ENCODE data around the gene DOK3.

DOK3 gene

DNA sequence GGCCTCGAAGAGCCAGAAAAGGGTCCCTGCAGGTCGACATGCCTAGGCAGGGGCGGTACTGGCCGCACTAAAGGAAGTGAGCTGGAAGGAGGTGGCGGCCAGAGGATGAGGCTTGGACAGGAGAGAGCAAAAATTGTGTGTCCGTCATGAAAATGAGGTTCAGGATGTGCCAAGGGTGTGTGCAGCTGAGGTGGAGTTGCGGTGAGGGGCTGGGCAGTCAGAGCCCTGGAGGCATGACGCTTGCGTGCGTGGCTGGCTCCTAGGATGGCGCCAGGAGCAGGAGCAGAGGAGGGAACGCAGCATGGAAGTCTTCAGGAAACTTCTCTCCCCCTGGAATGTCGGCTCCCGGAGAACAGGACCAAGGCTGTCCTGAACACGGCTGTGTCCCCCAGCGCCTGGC lies 6.7 kb downstream of the DOK3 start:
- WGBS = 86% methylated on average over 16 of the region's 16 CpGs

DNA sequence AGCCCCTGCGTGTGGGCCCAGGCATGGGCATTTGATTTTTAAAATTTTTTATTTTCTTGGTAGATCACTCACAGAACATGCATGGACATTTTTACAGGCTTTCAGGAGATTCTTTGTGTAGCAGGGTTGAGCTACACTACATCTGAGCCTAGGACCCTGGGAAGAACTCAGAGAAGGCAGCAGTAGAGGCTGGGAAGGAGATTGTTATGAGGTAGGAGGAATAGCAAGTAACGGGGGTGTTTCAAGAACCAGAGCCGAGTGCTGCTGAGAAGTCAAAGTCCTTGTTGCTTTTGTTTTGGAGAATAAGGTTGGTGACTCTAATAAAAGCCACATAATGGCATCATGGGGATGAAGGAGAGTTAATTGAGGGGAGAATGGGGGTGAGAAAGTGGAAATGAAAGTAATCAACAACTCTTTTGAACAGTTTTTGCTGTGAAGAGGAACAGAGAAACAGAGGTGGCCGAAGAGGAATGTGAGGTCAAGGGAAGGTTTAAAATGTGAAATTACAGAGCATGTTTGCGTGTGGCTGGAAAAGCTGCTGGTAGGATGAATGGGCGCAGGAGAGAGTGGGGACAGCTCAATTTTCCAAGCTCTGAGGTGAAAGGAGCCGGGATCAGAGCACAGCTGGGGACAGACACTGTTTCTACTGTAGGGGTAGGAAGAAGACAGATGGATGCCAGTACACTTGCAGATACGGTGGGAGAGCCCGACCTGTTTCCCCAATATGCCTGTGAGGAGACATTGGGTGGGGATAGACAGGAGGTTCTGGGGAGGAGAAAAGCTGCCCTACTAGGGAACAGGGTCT lies 7.5 kb downstream of the DOK3 start:
- 65% methylated on average over 9 of the region's 9 CpGs for WGBS

More for the DNA sequence above, 6.7 kb downstream of the DOK3 start:
- Histone ChIP-seq H3K79me1 (replicated peaks; ENCODE audit: low read length, poor library complexity, severe bottlenecking) (peaks cover 7% of the 10 kb centered on the region), H2AFZ (ENCODE audit: low read depth, low read length) (no peak overlapping the region), H2BK15ac (ENCODE audit: low read depth, poor library complexity, severe bottlenecking) (no peak overlapping the region), H2BK12ac (ENCODE audit: low read length in 2 of 2) (no peak overlapping the region), H3K27me3 (ENCODE audit: control insufficient read depth in 1 of 2, insufficient read depth in 1 of 2, low read length in 2 of 2) (no peaks in the 10 kb centered on the region), H3K9ac (ENCODE audit: low read length) (no peak overlapping the region), H3K4ac (ENCODE audit: low read depth in 1 of 2, low read length in 2 of 2) (no peak overlapping the region), H3K36me3 (ENCODE audit: control insufficient read depth in 1 of 2, insufficient read depth in 2 of 2, low read depth in 1 of 2, low read length in 2 of 2) (peaks cover 0 to 28% of the 10 kb centered on the region in 2 experiments), H3K14ac (ENCODE audit: low read length in 2 of 2) (no peak overlapping the region), H2AK5ac (ENCODE audit: low read length, severe bottlenecking) (no peak overlapping the region), H3K4me3 (ENCODE audit: insufficient read depth in 1 of 2, low read depth in 1 of 2, low read length in 2 of 2) (no peak overlapping the region), H3K4me1 (ENCODE audit: control insufficient read depth, insufficient read depth, low read depth, low read length) (peaks cover 18% of the 10 kb centered on the region), H3K18ac (ENCODE audit: low read depth in 1 of 2, low read length in 2 of 2) (peak overlapping the region in 1 of 2 experiments; percentile 43), H4K8ac (ENCODE audit: low read length) (no peak overlapping the region), H2BK5ac (ENCODE audit: low read depth, low read length, poor library complexity, severe bottlenecking) (no peak overlapping the region), H4K91ac (ENCODE audit: low read length) (peak overlapping the region; percentile 21), H3K23ac (ENCODE audit: low read length in 2 of 2) (no peak overlapping the region), H3K9me3 (ENCODE audit: control insufficient read depth, low read length) (no peaks in the 10 kb centered on the region), H3K4me2 (ENCODE audit: low read length, poor library complexity, severe bottlenecking) (no peak overlapping the region), H2BK120ac (ENCODE audit: low read depth, low read length) (no peak overlapping the region), H3K27ac (ENCODE audit: low read length, poor library complexity, severe bottlenecking) (no peak overlapping the region)
- DNase-seq = no peak

DNA sequence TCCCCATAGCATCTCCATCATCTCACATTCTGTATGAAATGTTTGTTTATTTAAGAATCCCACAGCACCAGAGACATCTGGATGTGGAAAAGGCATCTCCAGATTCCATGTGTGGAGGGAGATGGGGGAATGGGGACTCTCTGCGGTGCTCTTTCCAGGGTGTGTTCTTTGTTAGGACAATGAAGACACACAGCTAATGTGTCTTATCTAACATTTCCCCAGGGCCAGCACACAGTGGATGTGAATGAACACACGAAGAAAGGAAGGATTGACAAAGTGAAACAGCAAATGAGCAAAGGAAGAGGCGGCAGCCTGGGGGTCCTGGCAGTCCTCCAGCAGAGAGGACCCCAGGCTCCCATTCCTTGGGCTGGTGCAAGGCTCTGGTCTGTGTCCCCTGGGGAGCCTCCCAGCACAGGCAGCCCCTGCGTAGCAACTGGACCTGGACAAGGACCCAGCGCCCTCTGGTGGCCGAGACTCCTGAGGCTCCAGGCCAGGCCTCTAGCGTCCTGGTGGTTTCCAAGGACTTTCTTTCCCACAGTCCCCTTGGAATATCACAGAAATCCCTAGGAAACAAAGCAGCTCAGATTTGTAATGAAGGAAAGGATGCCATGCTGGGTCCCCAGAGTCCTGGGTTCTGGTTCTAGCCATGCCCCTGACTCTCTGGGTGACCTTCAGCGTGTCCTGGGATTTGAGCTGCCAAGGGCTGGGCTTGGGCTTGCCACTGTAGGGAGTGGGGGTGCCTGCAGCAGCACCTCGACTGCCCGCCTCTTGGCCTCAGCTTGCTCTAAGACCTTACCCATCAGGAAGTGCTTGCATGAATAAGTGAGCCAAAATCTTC lies 8.7 kb downstream of the DOK3 start:
- Histone ChIP-seq H2BK120ac (ENCODE audit: low read depth, low read length) (no peak overlapping the region), H3K14ac (ENCODE audit: low read length in 2 of 2) (no peak overlapping the region), H2AK5ac (ENCODE audit: low read length, severe bottlenecking) (no peak overlapping the region), H3K4ac (ENCODE audit: low read depth in 1 of 2, low read length in 2 of 2) (peak overlapping the region in 1 of 2 experiments; percentile 63), H2BK12ac (ENCODE audit: low read length in 2 of 2) (peak overlapping the region; percentile 18 to 76), H3K23ac (ENCODE audit: low read length in 2 of 2) (no peak overlapping the region), H3K27ac (ENCODE audit: low read length, poor library complexity, severe bottlenecking) (peak overlapping the region; percentile 22), H2AFZ (ENCODE audit: low read depth, low read length) (peak overlapping the region; percentile 65), H3K9ac (ENCODE audit: low read length) (peak overlapping the region; percentile 55), H3K36me3 (ENCODE audit: control insufficient read depth in 1 of 2, insufficient read depth in 2 of 2, low read depth in 1 of 2, low read length in 2 of 2) (peaks cover 4 to 30% of the 10 kb centered on the region in 2 experiments), H3K18ac (ENCODE audit: low read depth in 1 of 2, low read length in 2 of 2) (peak overlapping the region in 1 of 2 experiments; percentile 41), H3K4me2 (ENCODE audit: low read length, poor library complexity, severe bottlenecking) (no peak overlapping the region), H4K91ac (ENCODE audit: low read length) (no peak overlapping the region), H3K79me1 (replicated peaks; ENCODE audit: low read length, poor library complexity, severe bottlenecking) (peaks cover 7% of the 10 kb centered on the region), H3K27me3 (ENCODE audit: control insufficient read depth in 1 of 2, insufficient read depth in 1 of 2, low read length in 2 of 2) (no peaks in the 10 kb centered on the region), H3K4me1 (ENCODE audit: control insufficient read depth, insufficient read depth, low read depth, low read length) (peaks cover 20% of the 10 kb centered on the region), H2BK15ac (ENCODE audit: low read depth, poor library complexity, severe bottlenecking) (no peak overlapping the region), H3K4me3 (ENCODE audit: insufficient read depth in 1 of 2, low read depth in 1 of 2, low read length in 2 of 2) (no peak overlapping the region), H2BK5ac (ENCODE audit: low read depth, low read length, poor library complexity, severe bottlenecking) (no peak overlapping the region), H4K8ac (ENCODE audit: low read length) (peak overlapping the region; percentile 36), H3K9me3 (ENCODE audit: control insufficient read depth, low read length) (no peaks in the 10 kb centered on the region)
- WGBS = 31% methylated on average over 10 of the region's 10 CpGs
- DNase-seq = peak; percentile 88

More for the DNA sequence above, 7.5 kb downstream of the DOK3 start:
- H3K4me1 ChIP-seq (ENCODE audit: control insufficient read depth, insufficient read depth, low read depth, low read length) = peaks cover 19% of the 10 kb centered on the region
- peak overlapping the region in 1 of 2 experiments; percentile 26 for H3K23ac ChIP-seq (ENCODE audit: low read length in 2 of 2)
- H3K27ac ChIP-seq (ENCODE audit: low read length, poor library complexity, severe bottlenecking) = no peak overlapping the region
- no peak overlapping the region for H2BK120ac ChIP-seq (ENCODE audit: low read depth, low read length)
- no peak overlapping the region for H3K4ac ChIP-seq (ENCODE audit: low read depth in 1 of 2, low read length in 2 of 2)
- no peak overlapping the region for H2AK5ac ChIP-seq (ENCODE audit: low read length, severe bottlenecking)
- no peak overlapping the region for H4K91ac ChIP-seq (ENCODE audit: low read length)
- no peak overlapping the region for H3K4me2 ChIP-seq (ENCODE audit: low read length, poor library complexity, severe bottlenecking)
- H4K8ac ChIP-seq (ENCODE audit: low read length) = no peak overlapping the region
- H2BK12ac ChIP-seq (ENCODE audit: low read length in 2 of 2) = no peak overlapping the region
- H2BK5ac ChIP-seq (ENCODE audit: low read depth, low read length, poor library complexity, severe bottlenecking) = no peak overlapping the region
- H2BK15ac ChIP-seq (ENCODE audit: low read depth, poor library complexity, severe bottlenecking) = no peak overlapping the region
- H3K4me3 ChIP-seq (ENCODE audit: insufficient read depth in 1 of 2, low read depth in 1 of 2, low read length in 2 of 2) = no peak overlapping the region
- H3K9me3 ChIP-seq (ENCODE audit: control insufficient read depth, low read length) = no peaks in the 10 kb centered on the region
- H3K9ac ChIP-seq (ENCODE audit: low read length) = peak overlapping the region; percentile 33
- no peak overlapping the region for H2AFZ ChIP-seq (ENCODE audit: low read depth, low read length)
- no peaks in the 10 kb centered on the region for H3K27me3 ChIP-seq (ENCODE audit: control insufficient read depth in 1 of 2, insufficient read depth in 1 of 2, low read length in 2 of 2)
- H3K36me3 ChIP-seq (ENCODE audit: control insufficient read depth in 1 of 2, insufficient read depth in 2 of 2, low read depth in 1 of 2, low read length in 2 of 2) = peaks cover 0 to 25% of the 10 kb centered on the region in 2 experiments
- no peak for DNase-seq
- no peak overlapping the region for H3K14ac ChIP-seq (ENCODE audit: low read length in 2 of 2)
- H3K79me1 ChIP-seq (replicated peaks; ENCODE audit: low read length, poor library complexity, severe bottlenecking) = peaks cover 7% of the 10 kb centered on the region
- H3K18ac ChIP-seq (ENCODE audit: low read depth in 1 of 2, low read length in 2 of 2) = no peak overlapping the region

DNA sequence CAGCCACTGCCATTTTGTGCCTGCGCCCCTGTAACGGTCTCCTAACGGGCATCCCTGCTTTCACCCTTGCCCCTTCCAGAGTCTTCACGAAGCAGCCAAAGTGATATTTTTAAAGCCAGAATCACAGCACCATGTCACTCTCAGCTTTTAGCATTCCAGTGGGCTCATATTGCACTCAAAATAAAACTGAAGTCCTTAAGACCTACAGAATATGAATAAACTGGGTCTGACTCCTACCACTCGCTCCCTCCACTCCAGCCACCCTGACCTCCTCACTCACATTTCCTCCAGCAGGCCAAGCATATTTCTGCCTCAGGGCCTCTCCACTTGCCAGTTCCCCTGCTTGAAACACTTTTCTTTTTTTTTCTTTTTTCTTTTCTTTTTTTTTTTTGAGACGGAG lies 9.8 kb downstream of the DOK3 start:
- Histone ChIP-seq H3K4me2 (ENCODE audit: low read length, poor library complexity, severe bottlenecking) (no peak overlapping the region), H3K23ac (ENCODE audit: low read length in 2 of 2) (peak overlapping the region in 1 of 2 experiments; percentile 61), H4K91ac (ENCODE audit: low read length) (peak overlapping the region; percentile 11), H3K27me3 (ENCODE audit: control insufficient read depth in 1 of 2, insufficient read depth in 1 of 2, low read length in 2 of 2) (no peaks in the 10 kb centered on the region), H2BK5ac (ENCODE audit: low read depth, low read length, poor library complexity, severe bottlenecking) (no peak overlapping the region), H3K9me3 (ENCODE audit: control insufficient read depth, low read length) (no peaks in the 10 kb centered on the region), H4K8ac (ENCODE audit: low read length) (no peak overlapping the region), H3K4me3 (ENCODE audit: insufficient read depth in 1 of 2, low read depth in 1 of 2, low read length in 2 of 2) (no peak overlapping the region), H2BK120ac (ENCODE audit: low read depth, low read length) (no peak overlapping the region), H3K27ac (ENCODE audit: low read length, poor library complexity, severe bottlenecking) (no peak overlapping the region), H2BK12ac (ENCODE audit: low read length in 2 of 2) (no peak overlapping the region), H3K4ac (ENCODE audit: low read depth in 1 of 2, low read length in 2 of 2) (no peak overlapping the region), H2AFZ (ENCODE audit: low read depth, low read length) (no peak overlapping the region), H3K14ac (ENCODE audit: low read length in 2 of 2) (no peak overlapping the region), H2AK5ac (ENCODE audit: low read length, severe bottlenecking) (no peak overlapping the region), H3K4me1 (ENCODE audit: control insufficient read depth, insufficient read depth, low read depth, low read length) (peaks cover 27% of the 10 kb centered on the region), H3K18ac (ENCODE audit: low read depth in 1 of 2, low read length in 2 of 2) (no peak overlapping the region), H2BK15ac (ENCODE audit: low read depth, poor library complexity, severe bottlenecking) (no peak overlapping the region), H3K79me1 (replicated peaks; ENCODE audit: low read length, poor library complexity, severe bottlenecking) (peaks cover 7% of the 10 kb centered on the region), H3K9ac (ENCODE audit: low read length) (no peak overlapping the region), H3K36me3 (ENCODE audit: control insufficient read depth in 1 of 2, insufficient read depth in 2 of 2, low read depth in 1 of 2, low read length in 2 of 2) (peaks cover 8 to 33% of the 10 kb centered on the region in 2 experiments)
- 88% methylated on average over 6 of the region's 6 CpGs for WGBS
- DNase-seq = no peak

Measured in mesenchymal stem cell (in vitro differentiated cells and primary cell).